Mesothelial cell of epicardium (in vitro differentiated cells): ENCODE data around the gene C1QL1. TPM values are rescaled to one million over a fixed set of nuclear protein-coding genes. Genes with fewer than 3 reads are reported as not detected.

Source experiments
- DNase-seq, 2 experiments: peaks; one replicate each; pipeline ENCODE4 v3.0.0; 2021; ENCODE audit warnings: low spot score in 2 of 2; ENCODE audit not compliant: unreplicated experiment in 2 of 2
- H3K27ac Mint-ChIP-seq: 2 replicates; pipeline ENCODE4 v1.8.0; 2021; ENCODE audit warnings: mixed read lengths
- H3K27me3 Mint-ChIP-seq: 2 replicates; pipeline ENCODE4 v1.8.0; 2021; ENCODE audit warnings: low read depth, mixed read lengths
- H3K36me3 Mint-ChIP-seq: 2 replicates; pipeline ENCODE4 v1.8.0; 2021; ENCODE audit warnings: mixed read lengths
- H3K4me1 Mint-ChIP-seq: 2 replicates; pipeline ENCODE4 v1.8.0; 2021; ENCODE audit warnings: mixed read lengths
- H3K4me3 Mint-ChIP-seq: 2 replicates; pipeline ENCODE4 v1.8.0; 2021; ENCODE audit warnings: mild to moderate bottlenecking, moderate library complexity, mixed read lengths
- H3K9me3 Mint-ChIP-seq: 2 replicates; pipeline ENCODE4 v1.8.0; 2021; ENCODE audit warnings: mixed read lengths
- CTCF ChIP-seq: fragments of 200-600 bp; sonication (generic); IDR thresholded peaks from one replicate; pipeline ENCODE4 v1.5.0; 2021; ENCODE audit warnings: antibody characterized with exemption; ENCODE audit not compliant: unreplicated experiment
- total RNA-seq: library from RNA; stranded (reverse); gene quantifications from 3 replicates; pipeline ENCODE4 v1.2.1, GENCODE V29; 2021

Gene C1QL1
- total RNA-seq, result 2.2 to 3.1 TPM (median 3.0 TPM) in 3 replicates

GRCh38 chr17:44968225-44969143 lies at the start of gene C1QL1:
Gene C1QL1 (minus strand): TSS chr17:44968303. CDS start chr17:44968048, 255 bp downstream.
- peaks cover 88% of the 10 kb centered on the region for H3K27me3 Mint-ChIP-seq
- no peaks in the 10 kb centered on the region for H3K9me3 Mint-ChIP-seq
- H3K4me1 Mint-ChIP-seq, result peaks cover 21% of the 10 kb centered on the region
- no peak for TF ChIP-seq CTCF
- H3K27ac Mint-ChIP-seq, result no peak within 1 kb of the TSS
- peak within 1 kb of the TSS; percentile 75 for H3K4me3 Mint-ChIP-seq
- DNase-seq, result peak; percentile 86 to 87
- H3K36me3 Mint-ChIP-seq, result no peaks in the 10 kb centered on the region

- no peak for TF ChIP-seq CTCF
- Mint-ChIP-seq H3K4me1 (peaks cover 43% of the 10 kb centered on the region), H3K9me3 (no peaks in the 10 kb centered on the region), H3K27ac (no peak overlapping the region), H3K4me3 (no peak overlapping the region), H3K27me3 (peaks cover 22% of the 10 kb centered on the region), H3K36me3 (no peaks in the 10 kb centered on the region)
- no peak for DNase-seq
These were observed 48.7 kb upstream of the C1QL1 start for GRCh38 chr17:45016823-45017222.

GRCh38 chr17:45016237-45016636 lies 48.1 kb upstream of the C1QL1 start:
- no peak for DNase-seq
- no peak for TF ChIP-seq CTCF
- Mint-ChIP-seq H3K9me3 (no peaks in the 10 kb centered on the region), H3K4me3 (no peak overlapping the region), H3K27me3 (peaks cover 20% of the 10 kb centered on the region), H3K4me1 (peaks cover 39% of the 10 kb centered on the region), H3K36me3 (no peaks in the 10 kb centered on the region), H3K27ac (peak overlapping the region; percentile 13)

- H3K4me3 Mint-ChIP-seq, result no peak overlapping the region
- H3K27ac Mint-ChIP-seq, result no peak overlapping the region
- no peaks in the 10 kb centered on the region for H3K27me3 Mint-ChIP-seq
- no peak for DNase-seq
- no peaks in the 10 kb centered on the region for H3K36me3 Mint-ChIP-seq
- H3K9me3 Mint-ChIP-seq, result no peaks in the 10 kb centered on the region
- TF ChIP-seq CTCF, result no peak
- H3K4me1 Mint-ChIP-seq, result peaks cover 27% of the 10 kb centered on the region
These were observed 45.2 kb upstream of the C1QL1 start for GRCh38 chr17:45013021-45013997.

GRCh38 chr17:45011767-45012166 lies 43.7 kb upstream of the C1QL1 start:
- no peak overlapping the region for H3K27ac Mint-ChIP-seq
- DNase-seq, result no peak
- no peak for TF ChIP-seq CTCF
- no peaks in the 10 kb centered on the region for H3K36me3 Mint-ChIP-seq
- H3K4me1 Mint-ChIP-seq, result peaks cover 31% of the 10 kb centered on the region
- no peak overlapping the region for H3K4me3 Mint-ChIP-seq
- peaks cover 3% of the 10 kb centered on the region for H3K27me3 Mint-ChIP-seq
- H3K9me3 Mint-ChIP-seq, result no peaks in the 10 kb centered on the region
